GM19372 (cell line): ENCODE results near the gene MEGF8.

Source experiments
- ATAC-seq: cut with Tn5 transposase; IDR thresholded peaks from one replicate; pipeline ENCODE4 v1.9.1; 2021; ENCODE audit warnings: mild to moderate bottlenecking, low read depth, moderate library complexity; ENCODE audit not compliant: unreplicated experiment

Gene MEGF8

DNA sequence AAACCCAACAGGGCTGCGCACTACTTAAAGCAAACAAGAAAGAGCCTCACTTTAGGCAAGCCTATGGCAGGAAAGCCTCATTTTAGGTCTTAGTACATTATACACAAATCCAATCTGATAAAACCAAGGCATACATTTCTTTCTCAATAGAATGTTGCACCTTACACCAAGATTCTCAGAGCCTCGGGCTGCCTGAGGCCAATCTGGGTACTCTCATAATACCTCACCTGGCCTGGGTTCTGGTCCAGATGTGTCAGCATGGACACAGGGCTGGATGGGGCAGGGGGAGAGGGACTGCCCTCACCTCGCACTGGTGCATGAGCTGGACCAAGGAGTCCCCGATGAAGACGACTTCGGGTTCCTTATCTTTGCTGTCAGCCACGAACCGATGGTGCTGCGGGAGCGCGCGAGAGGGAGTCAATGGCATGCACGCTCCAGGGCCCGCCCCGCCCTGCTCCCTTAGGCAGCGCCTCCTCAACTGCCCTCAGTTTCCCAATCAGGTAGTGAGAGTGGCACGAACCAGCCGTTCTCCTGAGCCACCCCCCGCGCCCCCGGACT, 23.7 kb upstream of the MEGF8 start, which contains the start of gene PRR19:
Gene PRR19 (plus strand): TSS at position 487 of the 558 bp plus-strand sequence. CDS start 7,453 bp downstream, outside the sequence.
- peak; percentile 21 for ATAC-seq

DNA sequence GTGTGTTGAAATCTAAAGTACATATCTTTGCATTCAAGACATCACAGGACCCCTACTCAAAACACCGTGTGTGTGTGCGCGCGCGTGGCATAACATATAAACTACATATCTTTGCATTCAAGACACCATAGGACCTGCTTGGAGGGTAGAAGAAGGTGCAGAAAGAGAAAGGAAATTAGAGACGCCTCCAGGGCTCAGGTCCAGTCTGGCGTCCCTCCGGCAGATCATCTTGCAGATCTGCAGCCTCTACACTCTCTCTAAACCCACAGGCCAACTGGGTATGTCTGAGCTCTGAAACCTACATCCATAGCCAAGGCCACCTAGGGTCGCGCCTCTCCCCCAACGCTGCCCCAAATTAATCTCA, 22.4 kb upstream of the MEGF8 start:
- ATAC-seq = no peak

GRCh38 chr19:42303876-42304275, 21.6 kb upstream of the MEGF8 start:
- ATAC-seq = no peak

- ATAC-seq = no peak
Measured at GRCh38 chr19:42306646-42307045, 18.8 kb upstream of the MEGF8 start.

DNA sequence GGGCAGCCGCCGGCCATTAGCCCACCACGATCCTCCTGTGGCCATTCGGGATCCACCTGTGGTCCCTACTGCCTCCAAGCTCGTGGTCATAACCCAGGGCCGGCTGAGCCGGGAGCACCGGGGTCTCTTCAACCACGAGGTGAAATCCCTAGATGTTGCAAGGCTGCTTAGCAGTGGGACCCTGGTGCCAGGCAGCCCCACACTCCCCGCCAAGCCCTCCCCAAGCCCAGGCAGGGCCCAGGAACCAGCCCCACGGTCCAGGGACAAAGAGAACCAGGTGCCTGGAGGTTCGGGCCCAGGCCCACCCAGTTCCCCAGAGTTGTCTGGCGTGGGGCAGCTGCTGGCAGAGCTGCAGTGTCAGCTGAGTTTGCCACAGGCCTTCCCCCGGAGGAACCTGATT, 15.7 kb upstream of the MEGF8 start:
- no peak for ATAC-seq

- no peak for ATAC-seq
Measured at GRCh38 chr19:42311657-42312056, 13.8 kb upstream of the MEGF8 start.

DNA sequence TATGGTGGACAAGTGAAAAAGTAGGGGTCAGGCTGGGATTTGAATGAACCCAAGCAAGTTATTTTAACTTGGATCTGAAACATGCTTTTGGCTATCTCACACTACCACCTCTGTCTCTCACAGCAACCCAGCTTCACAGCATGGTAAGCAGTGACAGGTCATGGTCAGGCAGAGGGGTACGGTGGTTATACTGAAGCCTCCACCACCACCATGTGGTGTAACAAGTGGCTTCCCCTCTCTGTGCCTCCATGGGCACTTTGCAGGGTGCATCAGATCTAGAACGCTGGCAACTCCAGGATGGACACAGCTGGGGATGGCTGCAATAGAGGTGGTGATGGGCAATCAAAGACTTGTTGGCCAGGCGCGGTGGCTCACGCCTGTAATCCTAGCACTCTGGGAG, 13.1 kb upstream of the MEGF8 start:
- ATAC-seq = no peak

DNA sequence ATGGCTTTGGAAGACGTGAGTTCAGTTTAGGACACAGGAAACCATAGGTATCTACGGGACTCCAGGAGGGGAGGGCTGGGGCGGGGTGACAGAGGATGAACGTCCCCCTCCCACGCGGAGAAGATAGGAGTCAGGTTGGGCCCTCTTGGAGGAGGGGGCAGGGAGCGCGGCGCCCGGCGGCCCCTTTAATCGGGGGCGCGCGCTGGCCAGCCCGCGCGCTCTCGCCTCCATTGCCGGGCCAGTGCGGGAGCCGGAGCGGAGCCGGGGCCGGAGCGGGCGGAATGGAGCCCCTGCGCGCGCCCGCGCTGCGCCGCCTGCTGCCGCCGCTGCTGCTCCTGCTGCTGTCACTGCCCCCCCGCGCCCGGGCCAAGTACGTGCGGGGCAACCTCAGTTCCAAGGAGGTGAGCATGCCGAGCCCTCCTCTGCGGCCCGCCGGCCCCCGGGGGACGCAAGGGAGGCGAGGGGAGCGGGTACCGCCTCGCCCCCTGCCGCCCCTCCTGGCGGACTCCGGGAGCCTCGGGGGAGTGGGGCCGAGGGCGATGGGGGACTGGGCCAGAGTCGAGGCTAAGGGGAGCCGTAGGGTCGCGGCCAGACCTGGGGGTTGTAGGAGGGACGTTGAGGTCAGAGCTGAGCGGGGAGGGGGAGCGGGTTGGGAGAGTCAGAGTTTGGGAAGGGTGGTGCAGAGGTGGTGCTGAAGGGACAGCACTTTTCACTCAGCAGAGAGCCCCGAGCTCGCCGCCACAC, 12.2 kb upstream of the MEGF8 start, which contains the start of gene TMEM145:
Gene TMEM145 (plus strand): TSS at position 214 of the 744 bp plus-strand sequence. CDS start 68 bp downstream, at position 282.
- no peak for ATAC-seq

- no peak for ATAC-seq
Measured at GRCh38 chr19:42313840-42314755, 11.3 kb upstream of the MEGF8 start.

DNA sequence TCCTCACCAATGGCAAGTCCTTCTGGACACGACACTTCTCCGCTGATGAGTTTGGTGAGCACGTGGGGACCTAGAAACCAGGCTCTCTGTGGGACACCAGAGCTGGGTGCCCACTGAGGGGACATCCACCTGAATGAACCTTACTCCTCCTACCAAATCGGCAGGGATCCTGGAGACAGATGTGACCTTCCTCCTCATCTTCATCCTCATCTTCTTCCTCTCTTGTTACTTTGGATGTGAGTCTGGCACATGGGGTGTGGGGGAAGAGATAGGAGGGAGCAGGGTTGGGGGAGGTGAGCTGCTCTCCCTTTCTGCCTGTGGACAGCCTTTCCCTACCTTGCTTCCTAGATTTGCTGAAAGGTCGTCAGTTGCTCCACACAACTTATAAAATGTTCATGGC, 10.4 kb upstream of the MEGF8 start:
- ATAC-seq = no peak

- ATAC-seq = no peak
Measured at GRCh38 chr19:42316223-42317211, 8.9 kb upstream of the MEGF8 start.

- no peak for ATAC-seq
Measured at GRCh38 chr19:42317535-42317934, 7.9 kb upstream of the MEGF8 start.

DNA sequence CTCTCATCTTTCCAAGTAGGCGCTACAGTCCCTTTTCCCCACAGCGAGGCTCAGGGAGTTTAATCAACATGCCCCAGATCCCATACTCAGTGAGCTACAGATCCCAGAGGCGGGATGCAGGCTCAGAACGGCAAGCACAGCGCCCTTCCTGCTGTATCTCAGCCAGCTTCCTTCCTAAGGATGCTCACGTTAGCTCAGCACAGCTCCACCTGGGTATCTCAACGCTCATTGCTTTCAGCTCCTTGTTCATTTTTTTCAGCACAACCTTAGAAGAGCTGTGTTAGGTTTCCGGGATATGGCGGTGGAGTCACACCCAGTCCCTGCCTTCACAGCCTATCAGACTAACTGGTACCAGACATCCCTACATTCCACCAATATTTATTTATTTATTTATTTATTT, 3.1 kb upstream of the MEGF8 start:
- ATAC-seq = no peak

DNA sequence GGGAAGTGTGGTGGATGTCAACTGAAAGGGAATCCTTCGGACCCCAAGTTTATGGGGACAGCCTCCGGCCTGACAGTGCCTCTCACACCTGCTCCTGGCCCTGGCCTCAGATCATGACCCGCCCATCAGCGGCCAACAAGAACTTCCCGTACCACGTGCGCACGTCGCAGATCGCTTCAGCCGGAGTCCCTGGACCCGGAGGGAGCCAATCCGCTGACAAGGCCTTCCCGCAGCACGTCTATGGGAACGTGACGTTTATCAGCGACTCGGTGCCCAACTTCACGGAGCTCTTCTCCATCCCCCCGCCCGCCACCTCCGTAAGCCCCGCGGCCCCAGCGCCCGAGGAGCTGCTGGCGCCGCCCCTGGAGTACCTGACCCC, 2.0 kb upstream of the MEGF8 start:
- ATAC-seq = no peak

GRCh38 chr19:42323852-42324654, 1.4 kb upstream of the MEGF8 start:
- ATAC-seq = no peak

DNA sequence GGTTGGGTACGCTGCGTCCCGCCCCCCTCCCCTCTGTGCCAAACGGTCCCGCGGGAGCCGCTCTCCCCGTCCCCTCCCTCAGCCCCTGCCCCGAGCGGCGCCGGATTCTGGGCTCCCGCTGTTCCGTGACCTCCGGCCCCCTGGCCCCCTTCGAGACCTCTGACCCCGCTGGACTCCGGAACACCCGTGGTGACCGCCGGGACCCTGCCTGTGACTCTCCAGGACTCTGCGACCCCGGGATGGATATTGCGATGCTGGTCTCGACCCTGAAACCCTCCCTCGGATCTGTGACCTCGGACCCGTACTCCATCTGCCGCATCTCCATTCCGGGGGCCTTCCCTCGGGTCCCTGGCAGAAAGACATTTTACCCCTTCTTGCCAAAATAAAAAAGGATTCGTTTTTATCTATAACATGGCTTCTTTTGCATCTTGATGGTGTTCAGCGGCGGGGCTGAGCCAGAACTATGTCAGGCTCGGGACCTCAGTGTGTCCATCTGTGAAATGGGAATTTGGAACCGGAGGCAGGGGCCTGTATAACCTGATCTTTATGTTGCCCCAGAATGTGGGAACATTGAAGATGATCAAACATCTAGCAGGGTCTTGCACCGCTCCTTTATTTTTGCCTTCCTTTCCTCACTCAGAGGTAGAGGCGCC, 654 bp upstream of the MEGF8 start:
- no peak for ATAC-seq

GRCh38 chr19:42325896-42326771, 699 bp downstream of the MEGF8 start:
- peak; percentile 11 for ATAC-seq

DNA sequence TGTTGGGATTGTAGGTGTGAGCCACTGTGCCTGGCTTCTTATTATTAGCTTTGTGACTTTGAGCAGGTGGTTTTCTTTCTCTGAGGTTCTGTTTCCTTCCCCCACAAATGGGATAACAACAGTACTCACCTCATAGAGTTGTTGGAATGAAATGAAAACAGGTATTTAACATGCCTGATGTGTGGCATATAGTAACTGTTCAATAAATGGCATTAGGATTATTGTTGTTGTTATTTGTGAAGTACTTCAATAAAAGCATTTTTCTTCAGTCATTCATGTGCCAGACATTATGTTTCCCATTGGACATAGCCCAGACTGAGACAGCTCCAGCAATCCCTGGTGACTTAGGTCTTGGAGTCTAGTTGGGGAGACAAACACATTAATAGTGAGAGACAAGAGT, 1.5 kb downstream of the MEGF8 start:
- no peak for ATAC-seq
